H9 (cell line): ENCODE measurements around the gene SNAPC5. TPM values are rescaled to one million over a fixed set of nuclear protein-coding genes. Genes with fewer than 3 reads are reported as not detected.

Source experiments
- DNase-seq: peaks from one replicate; pipeline ENCODE4 v3.0.0-alpha.2; 2017
- H2AFZ ChIP-seq: one replicate; pipeline ENCODE4 v1.6.1; 2013; ENCODE audit warnings: mild to moderate bottlenecking, low read length, control low read depth, moderate library complexity
- H2AK5ac ChIP-seq: 2 replicates; pipeline ENCODE4 v1.6.1; 2013; ENCODE audit warnings: low read length, control low read depth, mixed read lengths; ENCODE audit not compliant: insufficient read length
- H2BK120ac ChIP-seq: one replicate; pipeline ENCODE4 v1.6.1; 2013; ENCODE audit warnings: low read depth, mild to moderate bottlenecking, low read length, control low read depth, inconsistent platforms; ENCODE audit not compliant: poor library complexity, severe bottlenecking
- H2BK12ac ChIP-seq: 2 replicates; pipeline ENCODE4 v1.6.1; 2013; ENCODE audit warnings: low read length, control low read depth, mixed read lengths, low read depth; ENCODE audit not compliant: insufficient read length
- H2BK15ac ChIP-seq: 2 replicates; pipeline ENCODE4 v1.6.1; 2013; ENCODE audit warnings: low read depth, low read length, control low read depth
- H2BK20ac ChIP-seq: one replicate; pipeline ENCODE4 v1.6.1; 2013; ENCODE audit warnings: low read depth, mild to moderate bottlenecking, low read length, control low read depth, inconsistent platforms; ENCODE audit not compliant: poor library complexity, severe bottlenecking
- H2BK5ac ChIP-seq: 2 replicates; pipeline ENCODE4 v1.6.1; 2013; ENCODE audit warnings: low read length, control low read depth, mixed read lengths; ENCODE audit not compliant: insufficient read length
- H3K14ac ChIP-seq: 2 replicates; pipeline ENCODE4 v1.6.1; 2013; ENCODE audit warnings: low read length, control low read depth; ENCODE audit not compliant: insufficient read depth
- H3K18ac ChIP-seq: 2 replicates; pipeline ENCODE4 v1.6.1; 2013; ENCODE audit warnings: low read depth, mild to moderate bottlenecking, mixed read lengths, low read length, control low read depth; ENCODE audit not compliant: insufficient read length
- H3K23ac ChIP-seq: 2 replicates; pipeline ENCODE4 v1.6.1; 2013; ENCODE audit warnings: low read length, control low read depth, mixed read lengths, low read depth; ENCODE audit not compliant: insufficient read length
- H3K23me2 ChIP-seq: 2 replicates; pipeline ENCODE4 v1.6.1; 2013; ENCODE audit warnings: low read depth, mild to moderate bottlenecking, mixed read lengths, low read length, control low read depth; ENCODE audit not compliant: insufficient read length, poor library complexity, severe bottlenecking
- H3K27ac ChIP-seq: 2 replicates; pipeline ENCODE4 v1.5.1; 2013; ENCODE audit warnings: low read length, control low read depth, mixed read lengths, low read depth; ENCODE audit not compliant: insufficient read length
- H3K27me3 ChIP-seq: 2 replicates; pipeline ENCODE4 v1.6.1; 2013; ENCODE audit warnings: low read length, control low read depth, inconsistent platforms; ENCODE audit not compliant: insufficient read depth
- H3K4ac ChIP-seq: 2 replicates; pipeline ENCODE4 v1.6.1; 2013; ENCODE audit warnings: low read depth, mild to moderate bottlenecking, control low read depth, inconsistent platforms, low read length, moderate library complexity
- H3K4me1 ChIP-seq: 2 replicates; pipeline ENCODE4 v1.6.1; 2013; ENCODE audit warnings: low read length, control low read depth, inconsistent platforms; ENCODE audit not compliant: insufficient read depth
- H3K4me2 ChIP-seq: 2 replicates; pipeline ENCODE4 v1.6.1; 2013; ENCODE audit warnings: low read length, control low read depth, mixed read lengths; ENCODE audit not compliant: insufficient read length, insufficient read depth
- H3K56ac ChIP-seq: 2 replicates; pipeline ENCODE4 v1.6.1; 2013; ENCODE audit warnings: low read depth, mild to moderate bottlenecking, mixed read lengths, low read length, control low read depth; ENCODE audit not compliant: insufficient read length
- H3K79me1 ChIP-seq: 2 replicates; pipeline ENCODE4 v1.6.1; 2013; ENCODE audit warnings: low read depth, mild to moderate bottlenecking, moderate library complexity, low read length, control low read depth, inconsistent platforms; ENCODE audit not compliant: insufficient read depth, poor library complexity, severe bottlenecking
- H3K79me2 ChIP-seq: 2 replicates; pipeline ENCODE4 v1.6.1; 2013; ENCODE audit warnings: low read length, control low read depth, inconsistent platforms; ENCODE audit not compliant: insufficient read depth
- H3K9ac ChIP-seq: 2 replicates; pipeline ENCODE4 v1.6.1; 2013; ENCODE audit warnings: low read length, control low read depth, mixed read lengths; ENCODE audit not compliant: insufficient read length; ENCODE audit errors: extremely low read depth
- H3K9me3 ChIP-seq: one replicate; pipeline ENCODE4 v1.6.1; 2013; ENCODE audit warnings: low read depth, low read length, inconsistent platforms; ENCODE audit not compliant: control insufficient read depth
- H3T11ph ChIP-seq: one replicate; pipeline ENCODE4 v1.6.1; 2013; ENCODE audit warnings: mild to moderate bottlenecking, low read length, control low read depth, inconsistent platforms
- H4K20me1 ChIP-seq: one replicate; pipeline ENCODE4 v1.6.1; 2013; ENCODE audit not compliant: control insufficient read depth, insufficient read length, insufficient read depth
- H4K5ac ChIP-seq: 2 replicates; pipeline ENCODE4 v1.6.1; 2013; ENCODE audit warnings: low read depth, mild to moderate bottlenecking, mixed read lengths, low read length, control low read depth; ENCODE audit not compliant: insufficient read length
- H4K8ac ChIP-seq: replicated peaks from 2 replicates; pipeline ENCODE4 v1.6.1; 2013; ENCODE audit warnings: low read length, control low read depth, mixed read lengths, low read depth; ENCODE audit not compliant: insufficient read length
- H4K91ac ChIP-seq: 2 replicates; pipeline ENCODE4 v1.6.1; 2013; ENCODE audit warnings: low read depth, mild to moderate bottlenecking, moderate library complexity, mixed read lengths, low read length, control low read depth; ENCODE audit not compliant: insufficient read length
- H3K27ac Mint-ChIP-seq, 3 experiments: 2 replicates in 2 of 3; 3 replicates in 1 of 3; pipeline ENCODE4 v1.8.0; 2020 to 2021; ENCODE audit warnings: mixed read lengths in 3 of 3, mild to moderate bottlenecking in 1 of 3, moderate library complexity in 1 of 3
- H3K27me3 Mint-ChIP-seq: 2 replicates; pipeline ENCODE4 v1.8.0; 2021; ENCODE audit warnings: low read depth, mild to moderate bottlenecking, moderate library complexity, mixed read lengths
- H3K36me3 Mint-ChIP-seq, 3 experiments: 2 replicates in 2 of 3; 3 replicates in 1 of 3; pipeline ENCODE4 v1.8.0; 2020 to 2021; ENCODE audit warnings: low read depth in 3 of 3, mixed read lengths in 3 of 3; ENCODE audit not compliant: insufficient read depth in 1 of 3
- H3K4me1 Mint-ChIP-seq, 2 experiments: 2 replicates each; pipeline ENCODE4 v1.8.0; 2020; ENCODE audit warnings: mixed read lengths in 2 of 2
- H3K4me3 Mint-ChIP-seq, 2 experiments: 2 replicates in 1 of 2; 3 replicates in 1 of 2; pipeline ENCODE4 v1.8.0; 2020 to 2021; ENCODE audit warnings: mild to moderate bottlenecking in 2 of 2, mixed read lengths in 2 of 2, moderate library complexity in 1 of 2
- H3K9me3 Mint-ChIP-seq, 2 experiments: 2 replicates in 1 of 2; 3 replicates in 1 of 2; pipeline ENCODE4 v1.8.0; 2020; ENCODE audit warnings: mild to moderate bottlenecking in 2 of 2, mixed read lengths in 2 of 2, moderate library complexity in 1 of 2
- CTCF ChIP-seq: fragments of 200-600 bp; sonication (generic); conservative IDR thresholded peaks from 3 replicates; pipeline ENCODE4 v1.8.0; 2021; ENCODE audit warnings: antibody characterized with exemption, mild to moderate bottlenecking
- WGBS: extraction: QIAGEN DNeasy Blood & Tissue Kit; methylation state at CpG from one replicate; pipeline ENCODE4 v1.1.7; 2013; ENCODE audit warnings: missing lambda C conversion rate, low lambda C conversion rate, mixed read lengths; ENCODE audit not compliant: insufficient read length; ENCODE audit errors: extremely low coverage; 5-methylcytosine and 5-hydroxymethylcytosine counted together
- total RNA-seq: library from RNA; stranded (reverse); gene quantifications from 2 replicates; pipeline ENCODE4 v1.2.1, GENCODE V29; 2021

Gene SNAPC5
- total RNA-seq, 1 experiment from 2014 or later = 28.9 TPM

- Histone ChIP-seq H2BK20ac (no peak overlapping the region), H2BK120ac (no peak overlapping the region), H3K4me1 (peaks cover 2% of the 10 kb centered on the region; the same call in 1 of the 2 replicates), H2AFZ (no peak overlapping the region), H3K23me2 (no peaks in the 10 kb centered on the region), H3K27ac (no peak overlapping the region), H3K4ac (no peak overlapping the region), H2BK5ac (no peak overlapping the region), H3K18ac (no peak overlapping the region), H2BK15ac (no peak overlapping the region), H2AK5ac (no peak overlapping the region), H2BK12ac (no peak overlapping the region), H3K4me2 (no peak overlapping the region), H3K23ac (no peak overlapping the region), H4K20me1 (no peaks in the 10 kb centered on the region), H3K56ac (no peak overlapping the region), H3K9me3 (no peaks in the 10 kb centered on the region), H3K9ac (no peak overlapping the region), H4K8ac (no peak overlapping the region), H3T11ph (no peak overlapping the region), H3K79me2 (no peaks in the 10 kb centered on the region), H3K27me3 (no peaks in the 10 kb centered on the region), H3K79me1 (no peaks in the 10 kb centered on the region), H4K91ac (no peak overlapping the region), H3K14ac (no peak overlapping the region), H4K5ac (no peak overlapping the region)
- no peak for TF ChIP-seq CTCF
- peak overlapping the region in 2 of 3 experiments; percentile 39 to 40; a peak in 2 of 7 replicates for H3K27ac Mint-ChIP-seq
- WGBS = no CpG with 5 or more reads among the region's 4 CpGs
- no peak for DNase-seq
- no peak overlapping the region; a peak in 1 of 5 replicates for H3K4me3 Mint-ChIP-seq
- peaks cover 6 to 19% of the 10 kb centered on the region in 2 experiments; a peak in 4 of 5 replicates for H3K9me3 Mint-ChIP-seq
- H3K36me3 Mint-ChIP-seq = peaks cover 30 to 32% (median 31%) of the 10 kb centered on the region in 3 experiments
- no peaks in the 10 kb centered on the region for H3K27me3 Mint-ChIP-seq
- H3K4me1 Mint-ChIP-seq = peaks cover 35 to 44% of the 10 kb centered on the region in 2 experiments
These were observed 34.9 kb downstream of the SNAPC5 start for GRCh38 chr15:66462627-66463026.
